Hematopoietic multipotent progenitor cell treated with erythropoietin and hydrocortisone succinate and interleukin-3 and kit ligand, for 6 days (in vitro differentiated cells): ENCODE measurements around the gene CT47C1.

ENCODE experiments used
- DNase-seq: peaks from one replicate; pipeline ENCODE4 v3.0.0-alpha.2; 2015

CT47C1 gene

GRCh38 chrX:119075270-119076025 lies 2.7 kb downstream of the CT47C1 start:
- no peak for DNase-seq

DNA sequence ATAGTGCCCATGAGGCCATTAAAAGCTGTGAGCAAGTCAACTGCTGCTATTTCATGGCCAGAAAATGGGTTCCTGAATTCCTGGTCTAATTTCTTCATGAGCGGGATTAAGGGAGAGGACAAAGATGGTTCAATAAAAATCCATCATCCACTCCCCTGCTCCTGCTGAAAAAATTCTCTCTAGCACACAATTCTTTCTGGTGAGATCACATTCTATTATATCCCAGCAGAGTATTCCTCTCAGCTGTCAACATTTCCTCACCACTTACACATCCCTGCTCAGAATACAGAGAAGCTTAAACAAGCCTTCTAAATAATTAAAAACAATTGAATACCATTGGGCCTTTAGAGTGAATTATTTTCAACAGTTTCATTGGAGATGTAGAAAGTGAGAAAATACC lies 9.5 kb downstream of the CT47C1 start:
- no peak for DNase-seq

- DNase-seq, result no peak
Measured at GRCh38 chrX:119084766-119085165, 12.0 kb downstream of the CT47C1 start.

- no peak for DNase-seq
Measured at GRCh38 chrX:119087121-119087520, 14.3 kb downstream of the CT47C1 start.

DNA sequence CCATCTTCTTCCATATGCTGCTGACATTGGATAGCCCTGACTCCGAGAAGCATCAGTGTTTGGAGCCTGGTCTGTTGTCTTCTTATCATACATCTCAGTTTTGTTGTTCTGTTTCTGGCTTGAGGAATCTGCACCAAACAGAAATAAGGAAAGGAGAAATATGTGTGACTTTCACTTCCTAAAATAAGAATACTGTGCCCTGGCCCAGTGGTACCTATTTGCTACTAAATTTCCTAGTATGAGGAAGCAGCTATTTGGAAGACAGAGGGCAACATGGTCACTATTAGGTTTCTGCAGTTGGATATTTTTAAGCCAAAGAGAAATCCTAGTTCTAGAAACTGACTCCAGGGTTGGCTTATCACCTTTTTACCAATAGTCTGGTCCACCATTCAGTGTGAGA lies 16.8 kb downstream of the CT47C1 start:
- no peak for DNase-seq

DNA sequence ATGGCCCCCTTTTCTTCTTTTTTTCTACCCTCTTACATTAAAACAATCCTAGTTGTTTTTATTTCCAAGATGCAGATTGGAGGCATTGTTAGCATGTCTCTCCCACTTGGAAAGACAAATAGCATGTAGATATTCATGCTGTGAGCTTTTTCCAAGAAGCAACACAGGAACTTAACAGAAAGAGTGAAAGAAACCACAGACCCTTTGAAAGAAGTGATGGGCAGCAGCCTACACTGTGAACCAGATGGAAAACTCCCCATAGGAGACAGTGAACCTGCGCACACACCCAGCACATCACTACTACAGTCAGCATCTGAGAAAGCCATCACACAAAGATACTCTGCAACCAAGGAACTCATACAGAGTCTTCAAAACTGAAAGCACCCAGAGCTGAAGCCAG lies 17.8 kb downstream of the CT47C1 start:
- DNase-seq, result no peak

- no peak for DNase-seq
Measured at GRCh38 chrX:119093991-119094735, 21.4 kb downstream of the CT47C1 start.

DNA sequence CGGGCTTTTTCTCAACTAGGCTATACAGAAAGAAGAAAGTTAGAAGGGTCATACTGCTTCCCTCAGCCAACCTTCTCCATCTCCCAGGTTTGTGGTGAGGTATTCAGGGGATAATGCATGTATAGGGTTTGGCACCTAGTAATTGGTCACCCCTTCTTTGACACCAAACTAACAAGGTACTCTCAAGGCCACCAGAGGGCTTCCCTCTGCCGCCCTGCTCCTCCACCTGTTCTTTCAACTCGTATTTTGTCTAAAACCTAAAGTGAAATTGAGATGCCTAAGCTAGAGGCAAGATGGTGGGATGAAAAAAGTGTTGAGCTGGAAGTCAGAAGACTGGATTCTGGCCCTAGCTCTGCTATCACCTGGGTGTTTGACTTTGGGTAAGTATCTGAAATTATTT lies 22.0 kb downstream of the CT47C1 start:
- no peak for DNase-seq

DNA sequence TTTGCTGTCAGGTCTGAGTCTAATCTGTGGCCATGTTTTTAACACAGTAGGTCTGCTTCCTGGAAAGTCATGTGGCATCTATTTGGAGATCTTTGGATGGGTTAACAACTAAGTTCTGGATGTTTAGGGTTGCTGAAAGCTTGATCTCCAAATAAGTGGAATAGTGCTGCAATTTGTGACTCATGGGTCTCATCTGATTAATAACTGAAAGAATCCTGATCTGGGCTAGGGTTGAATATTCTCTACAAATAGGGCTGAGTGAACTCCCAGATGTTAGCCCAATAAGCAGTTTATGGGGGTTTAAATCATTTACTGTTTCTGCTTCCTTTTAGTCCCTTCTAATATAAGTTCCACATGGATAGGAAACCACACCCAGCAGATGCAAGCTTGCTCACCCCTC lies 23.1 kb downstream of the CT47C1 start:
- DNase-seq, result no peak

DNA sequence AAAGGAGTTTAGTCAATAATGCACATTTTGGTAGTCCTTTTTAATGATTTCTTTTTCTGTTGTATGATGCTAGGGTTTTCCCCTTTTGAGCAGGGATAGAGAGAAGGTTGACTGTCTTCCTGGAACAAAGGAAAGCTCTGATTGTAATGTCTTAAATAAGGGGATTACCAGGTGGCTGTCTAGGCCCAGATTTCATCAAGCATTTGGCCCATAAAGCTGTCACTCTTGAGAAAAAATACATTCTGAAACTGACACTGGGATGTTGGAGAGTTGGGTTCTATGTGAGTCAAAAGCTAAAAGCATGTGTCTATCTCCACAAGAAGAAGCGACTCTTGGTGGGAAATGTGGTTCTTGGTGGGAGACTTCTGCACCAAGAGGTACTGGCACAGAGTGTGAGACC lies 28.4 kb downstream of the CT47C1 start:
- no peak for DNase-seq

- no peak for DNase-seq
Measured at GRCh38 chrX:119105826-119106225, 33.0 kb downstream of the CT47C1 start.

DNA sequence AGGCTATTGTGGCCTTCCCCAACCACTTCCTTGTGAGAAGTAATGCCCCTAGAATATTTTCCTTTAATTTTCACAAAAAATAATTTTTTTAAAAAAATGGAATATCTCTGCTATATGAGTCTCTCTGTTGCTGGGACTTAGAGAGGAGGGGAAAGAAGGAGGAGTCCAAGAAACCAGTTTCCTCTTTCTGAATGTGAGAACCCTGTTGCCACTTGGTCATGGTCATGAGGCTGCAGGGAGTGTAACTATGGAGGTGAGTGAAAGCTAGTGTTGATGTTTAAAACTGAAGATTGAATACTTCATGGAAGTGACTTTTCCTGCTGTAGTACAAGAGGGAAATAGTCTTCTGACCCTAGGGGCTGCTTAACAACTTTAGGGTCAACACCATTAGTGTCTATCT lies 34.4 kb downstream of the CT47C1 start:
- no peak for DNase-seq

DNA sequence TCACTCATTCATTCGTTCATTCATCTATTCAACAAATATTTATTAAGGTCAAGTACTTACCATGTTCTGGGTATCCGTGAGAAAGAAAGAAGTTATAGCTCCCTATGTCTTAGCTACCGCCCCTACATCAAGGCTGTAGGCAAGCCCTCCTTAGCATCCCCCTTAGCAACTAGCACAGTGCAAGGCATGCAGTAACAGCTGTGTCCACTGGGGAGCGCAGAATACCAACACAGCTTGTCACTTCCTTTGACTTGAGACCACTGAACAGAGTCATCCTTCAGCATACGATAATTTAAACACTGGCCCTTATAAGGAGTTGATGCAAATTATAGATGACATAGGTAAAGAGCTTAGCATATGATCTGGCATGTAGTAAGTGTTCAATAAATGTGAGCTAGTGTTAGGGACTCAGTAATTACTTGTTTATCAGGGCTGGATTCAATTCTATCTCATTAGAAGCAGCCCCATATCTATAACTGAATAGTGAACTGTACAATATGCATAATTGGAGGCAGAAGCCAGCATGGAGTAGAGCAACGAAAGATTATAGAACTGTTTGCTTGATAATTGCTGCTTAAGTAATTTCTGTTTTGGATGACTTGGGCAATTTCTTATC lies 46.1 kb downstream of the CT47C1 start:
- peak; percentile 66 for DNase-seq

DNA sequence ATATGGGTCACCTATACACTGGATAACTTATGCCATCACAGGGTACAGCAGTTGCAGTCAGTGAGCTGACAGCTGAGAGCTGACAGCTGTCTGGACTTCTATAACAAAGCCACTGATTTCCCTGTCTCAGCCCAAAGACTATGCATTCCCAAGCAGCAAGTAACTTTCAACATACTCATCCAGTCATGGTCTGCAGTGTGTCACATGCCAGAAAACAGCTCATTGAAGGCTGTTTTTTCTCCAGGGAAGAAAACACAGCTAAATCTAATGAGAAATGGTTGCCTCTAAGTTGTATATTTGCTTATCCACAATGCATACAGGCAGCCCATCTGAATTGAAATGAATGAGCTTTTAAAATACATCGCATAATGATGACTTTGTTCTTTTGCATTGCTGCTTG lies 48.5 kb downstream of the CT47C1 start:
- no peak for DNase-seq
